ENCODE data around the gene PPIP5K1. TPM values are rescaled to one million over a fixed set of nuclear protein-coding genes. Genes with fewer than 3 reads are reported as not detected.

Gene PPIP5K1
- total RNA-seq, 1 experiment from 2014 or later, result 10.6 TPM

GRCh38 chr15:43517354-43518196 is 72.4 kb downstream of the PPIP5K1 start, which contains the start of gene MAP1A:
MAP1A (plus strand) TSS chr15:43517608; CDS start chr15:43521474, 3,866 bp downstream.
- DNase-seq (ENCODE audit: low read depth), result no peak

- DNase-seq (ENCODE audit: low read depth), result no peak
Observed at GRCh38 chr15:43516801-43517353, 73.1 kb downstream of the PPIP5K1 start.

- no peak for DNase-seq (ENCODE audit: low read depth)
Observed at GRCh38 chr15:43516185-43516584, 73.8 kb downstream of the PPIP5K1 start.

GRCh38 chr15:43515741-43516140 is 74.3 kb downstream of the PPIP5K1 start:
- DNase-seq (ENCODE audit: low read depth), result no peak

GRCh38 chr15:43514241-43515057 is 75.6 kb downstream of the PPIP5K1 start:
- no peak for DNase-seq (ENCODE audit: low read depth)

- DNase-seq (ENCODE audit: low read depth), result no peak
Observed at GRCh38 chr15:43513550-43513949, 76.5 kb downstream of the PPIP5K1 start.

- peak; percentile 50 for DNase-seq (ENCODE audit: low read depth)
Observed at GRCh38 chr15:43511012-43511885, 78.8 kb downstream of the PPIP5K1 start.

- peak; percentile 98 for DNase-seq (ENCODE audit: low read depth)
Observed at GRCh38 chr15:43510200-43511011, 79.6 kb downstream of the PPIP5K1 start.

- DNase-seq (ENCODE audit: low read depth), result no peak
Observed at GRCh38 chr15:43509660-43510199, 80.3 kb downstream of the PPIP5K1 start.

- no peak for DNase-seq (ENCODE audit: low read depth)
Observed at GRCh38 chr15:43508991-43509659, 80.9 kb downstream of the PPIP5K1 start.

- DNase-seq (ENCODE audit: low read depth), result no peak
Observed at GRCh38 chr15:43508421-43508820, 81.6 kb downstream of the PPIP5K1 start.

GRCh38 chr15:43505738-43506137 is 84.3 kb downstream of the PPIP5K1 start:
- no peak for DNase-seq (ENCODE audit: low read depth)

- no peak for DNase-seq (ENCODE audit: low read depth)
Observed at GRCh38 chr15:43499635-43500034, 90.4 kb downstream of the PPIP5K1 start.

GRCh38 chr15:43498990-43499389 is 91.0 kb downstream of the PPIP5K1 start:
- no peak for DNase-seq (ENCODE audit: low read depth)

GRCh38 chr15:43493703-43494472 is 96.1 kb downstream of the PPIP5K1 start:
- DNase-seq (ENCODE audit: low read depth), result no peak

- DNase-seq (ENCODE audit: low read depth), result peak; percentile 96
Observed at GRCh38 chr15:43492673-43493601, 97.1 kb downstream of the PPIP5K1 start, which contains the start of gene TP53BP1. TP53BP1 (minus strand) TSS chr15:43493156; CDS start chr15:43493043, 113 bp downstream.

- DNase-seq (ENCODE audit: low read depth), result no peak
Observed at GRCh38 chr15:43492266-43492665, 97.7 kb downstream of the PPIP5K1 start.

GRCh38 chr15:43489191-43489590 is 100.8 kb downstream of the PPIP5K1 start:
- DNase-seq (ENCODE audit: low read depth), result no peak
